CD8-positive, alpha-beta memory T cell (primary cell): ENCODE results near the gene EPB41L4B. TPM values are rescaled to one million over a fixed set of nuclear protein-coding genes. Genes with fewer than 3 reads are reported as not detected.

ENCODE experiments used
- CTCF ChIA-PET: fragments of 350-600 bp; sonication (Branson Sonifier 250); formaldehyde crosslinking; loops from one replicate; lab custom pipeline; 2021; ENCODE audit warnings: antibody characterized with exemption; lab: Charles Lee
- POLR2A ChIA-PET: fragments of 350-600 bp; sonication (Branson Sonifier 250); formaldehyde crosslinking; loops from one replicate; lab custom pipeline; 2021; ENCODE audit warnings: antibody characterized with exemption; lab: Charles Lee
- DNase-seq, 5 donors: peaks; one replicate each; pipeline versions ENCODE4 v3.0.0 to v3.0.0-alpha.2; 2020 to 2022; ENCODE audit warnings: mixed read lengths in 1 of 5
- H3K27ac ChIP-seq: one replicate; pipeline ENCODE4 v1.7.0; 2013; ENCODE audit warnings: low read depth, mild to moderate bottlenecking, low read length, moderate library complexity
- H3K27me3 ChIP-seq: 2 replicates; pipeline ENCODE4 v1.7.0; 2013; ENCODE audit warnings: low read length, mild to moderate bottlenecking; ENCODE audit not compliant: insufficient read depth, poor library complexity, severe bottlenecking
- H3K36me3 ChIP-seq: 2 replicates; pipeline ENCODE4 v1.7.0; 2013; ENCODE audit warnings: mild to moderate bottlenecking, low read length, moderate library complexity; ENCODE audit not compliant: insufficient read depth
- H3K4me1 ChIP-seq: 2 replicates; pipeline ENCODE4 v1.7.0; 2013; ENCODE audit warnings: mild to moderate bottlenecking, low read length, moderate library complexity; ENCODE audit not compliant: insufficient read depth
- H3K4me3 ChIP-seq: 2 replicates; pipeline ENCODE4 v1.7.0; 2013; ENCODE audit warnings: mild to moderate bottlenecking, low read length
- H3K9me3 ChIP-seq: 2 replicates; pipeline ENCODE4 v1.7.0; 2013; ENCODE audit warnings: mild to moderate bottlenecking, low read length
- H3K27ac Mint-ChIP-seq, 8 donors: one replicate each; pipeline ENCODE4 v1.8.0; 2020 to 2021; ENCODE audit warnings: mixed read lengths in 8 of 8, mild to moderate bottlenecking in 6 of 8, inconsistent platforms in 3 of 8, moderate library complexity in 3 of 8
- H3K27me3 Mint-ChIP-seq, 2 donors: one replicate each; pipeline ENCODE4 v1.8.0; 2020 to 2021; ENCODE audit warnings: mixed read lengths in 2 of 2, mild to moderate bottlenecking in 1 of 2, moderate library complexity in 1 of 2
- H3K36me3 Mint-ChIP-seq, 3 donors: one replicate each; pipeline ENCODE4 v1.8.0; 2020 to 2021; ENCODE audit warnings: mixed read lengths in 3 of 3, inconsistent platforms in 1 of 3, mild to moderate bottlenecking in 1 of 3
- H3K4me1 Mint-ChIP-seq, 3 donors: one replicate each; pipeline ENCODE4 v1.8.0; 2020 to 2021; ENCODE audit warnings: mixed read lengths in 3 of 3, inconsistent platforms in 1 of 3, mild to moderate bottlenecking in 1 of 3
- H3K4me3 Mint-ChIP-seq, 7 donors: one replicate each; pipeline ENCODE4 v1.8.0; 2020 to 2021; ENCODE audit warnings: mixed read lengths in 7 of 7, mild to moderate bottlenecking in 6 of 7, moderate library complexity in 4 of 7, inconsistent platforms in 2 of 7
- H3K9me3 Mint-ChIP-seq, 5 donors: one replicate each; pipeline ENCODE4 v1.8.0; 2020 to 2022; ENCODE audit warnings: mixed read lengths in 5 of 5, mild to moderate bottlenecking in 3 of 5, moderate library complexity in 2 of 5, inconsistent platforms in 1 of 5
- polyA plus RNA-seq: library from polyadenylated mRNA; unstranded; fragments of 300-500 nt; fragmentation: Illumina TruSeq; gene quantifications from one replicate; pipeline ENCODE4 v1.2.3, GENCODE V29; 2021
- total RNA-seq, 2 experiments: library from RNA; stranded (reverse); gene quantifications; one replicate each; pipeline ENCODE4 v1.2.3, GENCODE V29; 2021

The EPB41L4B gene
- total and polyA plus RNA-seq, 3 experiments from 2014 or later: 0.35 to 0.44 TPM; not detected in 1

DNA sequence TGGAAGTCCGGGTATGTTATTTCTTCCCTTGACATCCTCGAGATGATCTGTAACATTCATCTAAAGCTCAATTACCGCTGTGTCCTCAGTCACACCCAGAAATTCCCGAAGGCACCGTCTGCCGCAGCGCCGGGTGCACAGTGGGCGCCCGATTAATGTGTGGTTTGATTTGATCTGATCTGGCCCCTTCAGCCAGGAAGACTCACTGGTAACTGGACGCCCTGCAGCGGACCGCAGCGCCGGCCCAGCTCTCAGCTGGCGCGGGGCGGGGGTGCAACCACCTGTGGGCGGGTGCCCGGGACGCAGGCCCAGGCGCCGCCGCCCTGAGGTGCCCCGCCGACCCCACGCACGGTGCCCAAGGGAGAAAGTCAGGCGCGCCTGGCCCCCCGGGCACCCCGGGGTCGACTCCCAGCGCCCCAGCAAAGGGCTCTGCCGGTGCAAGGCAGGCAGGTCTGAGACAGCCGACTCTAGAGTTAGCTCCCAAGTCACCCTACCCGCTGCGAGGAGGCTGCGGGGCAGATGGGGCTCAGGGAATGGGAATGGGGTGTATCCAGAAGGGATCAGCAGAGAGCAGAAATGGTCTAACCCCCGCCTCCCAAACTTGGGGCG, 1.7 kb downstream of the EPB41L4B start:
- ChIA-PET POLR2A (no interaction called here), CTCF (no interaction called here)
- H3K4me1 ChIP-seq: peaks cover 4% of the 10 kb centered on the region
- no peaks in the 10 kb centered on the region for H3K36me3 ChIP-seq
- no peak overlapping the region for H3K27ac Mint-ChIP-seq
- H3K36me3 Mint-ChIP-seq: no peaks in the 10 kb centered on the region
- no peak overlapping the region for H3K27ac ChIP-seq
- DNase-seq: no peak
- H3K27me3 ChIP-seq: peaks cover 13% of the 10 kb centered on the region
- H3K27me3 Mint-ChIP-seq: peaks cover 57 to 77% of the 10 kb centered on the region in 2 donors
- H3K4me3 ChIP-seq: no peak overlapping the region
- peaks cover 0 to 3% (median 0%) of the 10 kb centered on the region in 5 donors for H3K9me3 Mint-ChIP-seq
- no peaks in the 10 kb centered on the region for H3K9me3 ChIP-seq
- H3K4me3 Mint-ChIP-seq: peak overlapping the region; percentile 45 to 85 (median 66)
- H3K4me1 Mint-ChIP-seq: peaks cover 6 to 23% (median 7%) of the 10 kb centered on the region in 3 donors

DNA sequence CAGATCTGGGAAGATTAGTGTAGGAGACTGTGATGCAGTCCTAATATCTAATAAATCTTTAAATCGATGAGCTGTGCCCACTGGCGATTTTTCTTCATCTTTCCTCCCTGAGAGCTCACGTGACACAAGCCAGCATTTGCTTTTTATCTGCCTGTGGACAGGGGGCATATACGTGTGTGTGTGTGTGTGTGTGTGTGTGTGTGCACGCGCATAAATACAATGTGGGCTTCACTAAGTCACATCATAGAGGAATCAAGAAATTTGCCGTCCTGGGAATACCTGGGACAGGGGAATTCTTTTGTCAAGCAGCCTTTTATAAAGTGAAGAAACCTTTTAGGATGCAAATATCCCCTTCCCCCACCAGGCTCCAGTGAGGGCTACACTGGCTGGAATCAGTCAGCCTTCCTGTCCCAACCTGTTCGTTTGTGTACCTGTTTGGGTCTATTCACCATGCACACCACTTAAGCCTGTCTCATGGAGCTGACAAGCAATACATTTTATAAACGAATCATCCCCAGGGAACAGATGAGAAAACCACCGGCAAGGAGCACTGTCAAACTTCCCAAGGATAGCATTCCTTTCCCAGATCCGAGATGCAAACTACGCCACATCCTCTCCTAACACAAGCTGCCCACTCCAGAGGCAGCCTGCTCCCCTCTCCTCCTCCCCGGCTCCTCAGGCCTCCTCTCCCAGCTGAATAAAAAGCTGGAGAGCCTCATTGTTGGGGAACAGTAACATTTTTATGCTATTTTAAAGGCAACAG, 2.7 kb downstream of the EPB41L4B start:
- Mint-ChIP-seq H3K4me1 (peaks cover 6 to 23% (median 7%) of the 10 kb centered on the region in 3 donors), H3K27ac (no peak overlapping the region), H3K4me3 (peak overlapping the region; percentile 27 to 76 (median 57)), H3K27me3 (peaks cover 63 to 79% of the 10 kb centered on the region in 2 donors), H3K9me3 (peaks cover 0 to 3% (median 0%) of the 10 kb centered on the region in 5 donors), H3K36me3 (no peaks in the 10 kb centered on the region)
- Histone ChIP-seq H3K9me3 (no peaks in the 10 kb centered on the region), H3K27ac (no peak overlapping the region), H3K36me3 (no peaks in the 10 kb centered on the region), H3K4me3 (no peak overlapping the region), H3K4me1 (peaks cover 4% of the 10 kb centered on the region), H3K27me3 (peaks cover 13% of the 10 kb centered on the region)
- DNase-seq: no peak
- ChIA-PET CTCF (no interaction called here), POLR2A (no interaction called here)

DNA sequence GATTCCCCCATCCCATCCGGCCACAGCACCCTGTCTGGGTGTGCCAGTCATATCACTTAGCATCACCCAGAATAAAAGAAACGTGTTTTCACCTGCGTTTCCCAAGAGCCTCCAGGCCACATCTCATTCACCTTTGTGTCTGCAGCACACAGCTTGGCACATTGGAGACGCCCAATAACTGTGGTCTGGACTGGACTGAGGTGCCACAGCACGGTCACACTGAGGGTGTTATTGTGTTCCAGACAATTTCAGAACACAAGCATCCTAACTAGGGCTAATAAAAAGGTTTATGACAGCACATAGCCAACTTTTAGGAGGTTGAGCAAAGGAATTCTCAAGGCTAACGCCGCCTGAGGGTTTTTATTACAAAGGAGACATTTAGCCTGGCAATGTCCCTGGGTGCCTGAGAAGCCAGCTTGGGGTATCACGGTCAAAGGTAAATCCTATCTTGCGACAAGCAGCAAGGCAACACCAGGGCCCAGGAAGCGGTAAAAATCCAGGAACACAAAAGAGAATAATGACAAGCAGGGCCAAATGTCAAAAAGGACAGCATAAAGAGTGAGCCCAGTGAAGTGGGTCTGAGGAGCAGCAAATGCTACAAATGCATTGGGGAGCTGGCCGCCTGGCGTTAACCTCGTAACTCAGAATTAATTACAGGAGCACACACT, 3.4 kb downstream of the EPB41L4B start:
- H3K36me3 Mint-ChIP-seq: no peaks in the 10 kb centered on the region
- peak overlapping the region in 3 of 7 donors; percentile 17 to 76 (median 38) for H3K4me3 Mint-ChIP-seq
- Histone ChIP-seq H3K27ac (no peak overlapping the region), H3K27me3 (peaks cover 13% of the 10 kb centered on the region), H3K9me3 (no peaks in the 10 kb centered on the region), H3K4me1 (peaks cover 4% of the 10 kb centered on the region), H3K36me3 (no peaks in the 10 kb centered on the region), H3K4me3 (no peak overlapping the region)
- H3K27ac Mint-ChIP-seq: peak overlapping the region in 1 of 8 donors; percentile 6
- ChIA-PET POLR2A (no interaction called here), CTCF (no interaction called here)
- peaks cover 62 to 73% of the 10 kb centered on the region in 2 donors for H3K27me3 Mint-ChIP-seq
- peaks cover 0 to 3% (median 0%) of the 10 kb centered on the region in 5 donors for H3K9me3 Mint-ChIP-seq
- no peak for DNase-seq
- H3K4me1 Mint-ChIP-seq: peaks cover 6 to 23% (median 7%) of the 10 kb centered on the region in 3 donors

DNA sequence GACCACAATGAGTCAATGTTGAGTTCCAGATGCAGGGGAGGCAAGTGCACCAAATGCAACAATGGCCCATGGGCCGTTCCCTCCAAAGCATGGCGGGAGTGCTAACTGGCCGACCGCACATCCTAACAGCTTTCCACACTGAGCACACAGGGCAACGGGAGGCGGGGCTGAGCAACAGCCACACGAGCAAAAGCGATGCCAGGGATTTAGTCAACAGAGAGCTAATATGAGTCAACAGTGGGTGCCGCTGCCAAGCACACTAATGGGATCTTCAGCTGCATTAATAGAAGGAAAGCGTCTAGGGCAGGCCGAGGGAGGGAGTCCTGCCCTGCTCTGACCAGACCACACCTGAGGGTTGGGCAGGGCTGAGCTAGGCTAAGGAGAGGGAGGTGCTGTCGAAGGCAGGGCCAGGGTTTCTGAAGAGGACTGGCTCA, 4.6 kb downstream of the EPB41L4B start:
- POLR2A ChIA-PET: no interaction called here
- no peak overlapping the region for H3K27ac Mint-ChIP-seq
- Histone ChIP-seq H3K36me3 (no peaks in the 10 kb centered on the region), H3K27me3 (peaks cover 13% of the 10 kb centered on the region), H3K27ac (no peak overlapping the region), H3K4me1 (peaks cover 2% of the 10 kb centered on the region), H3K4me3 (no peak overlapping the region), H3K9me3 (no peaks in the 10 kb centered on the region)
- no peaks in the 10 kb centered on the region for H3K36me3 Mint-ChIP-seq
- H3K4me3 Mint-ChIP-seq: no peak overlapping the region
- peaks cover 5 to 19% (median 10%) of the 10 kb centered on the region in 3 donors for H3K4me1 Mint-ChIP-seq
- CTCF ChIA-PET: no interaction called here
- H3K27me3 Mint-ChIP-seq: peaks cover 52 to 67% of the 10 kb centered on the region in 2 donors
- DNase-seq: no peak
- H3K9me3 Mint-ChIP-seq: peaks cover 0 to 3% (median 0%) of the 10 kb centered on the region in 5 donors

DNA sequence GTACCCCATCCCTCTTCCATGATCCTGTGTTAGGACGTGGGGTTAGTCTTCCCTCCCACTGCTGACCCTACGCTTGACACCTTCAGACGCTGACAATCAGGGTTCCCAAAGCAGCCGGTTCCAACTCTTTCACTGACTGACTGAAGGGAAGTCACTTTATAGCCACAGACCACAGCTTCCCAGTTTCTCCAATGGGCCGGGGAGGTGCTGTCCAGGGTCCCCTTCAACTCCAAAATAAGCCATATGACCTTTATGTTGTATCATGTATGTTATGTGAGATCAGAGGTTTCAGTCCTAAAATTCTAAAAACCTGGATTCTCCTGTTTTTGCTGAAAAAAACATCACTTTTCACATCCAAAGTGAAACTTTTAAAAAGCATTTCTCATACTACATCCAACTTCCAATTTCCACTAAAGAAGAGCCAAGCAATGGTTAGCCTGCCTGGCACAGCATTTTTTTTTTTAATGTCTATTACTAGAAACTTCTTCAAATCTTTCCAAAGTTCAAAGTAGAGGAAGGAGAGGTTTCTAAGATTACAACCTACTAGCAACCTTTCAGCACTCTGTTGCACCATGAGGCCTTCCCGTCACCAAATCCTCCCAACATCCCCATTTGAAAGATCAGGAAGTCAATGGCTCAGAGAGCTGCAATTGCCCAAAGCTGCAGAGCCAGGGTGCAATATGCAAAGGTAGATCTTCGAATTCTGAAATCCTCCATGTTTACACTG, 5.2 kb downstream of the EPB41L4B start:
- Mint-ChIP-seq H3K27me3 (peaks cover 48 to 66% of the 10 kb centered on the region in 2 donors), H3K27ac (peak overlapping the region in 1 of 8 donors; percentile 24), H3K4me1 (peaks cover 2 to 15% (median 6%) of the 10 kb centered on the region in 3 donors), H3K36me3 (no peaks in the 10 kb centered on the region), H3K9me3 (peaks cover 0 to 3% (median 0%) of the 10 kb centered on the region in 5 donors), H3K4me3 (no peak overlapping the region)
- CTCF ChIA-PET: no interaction called here
- H3K4me3 ChIP-seq: no peak overlapping the region
- no peak for DNase-seq
- H3K27me3 ChIP-seq: peaks cover 13% of the 10 kb centered on the region
- H3K27ac ChIP-seq: no peak overlapping the region
- POLR2A ChIA-PET: no interaction called here
- H3K4me1 ChIP-seq: no peaks in the 10 kb centered on the region
- no peaks in the 10 kb centered on the region for H3K9me3 ChIP-seq
- no peaks in the 10 kb centered on the region for H3K36me3 ChIP-seq

DNA sequence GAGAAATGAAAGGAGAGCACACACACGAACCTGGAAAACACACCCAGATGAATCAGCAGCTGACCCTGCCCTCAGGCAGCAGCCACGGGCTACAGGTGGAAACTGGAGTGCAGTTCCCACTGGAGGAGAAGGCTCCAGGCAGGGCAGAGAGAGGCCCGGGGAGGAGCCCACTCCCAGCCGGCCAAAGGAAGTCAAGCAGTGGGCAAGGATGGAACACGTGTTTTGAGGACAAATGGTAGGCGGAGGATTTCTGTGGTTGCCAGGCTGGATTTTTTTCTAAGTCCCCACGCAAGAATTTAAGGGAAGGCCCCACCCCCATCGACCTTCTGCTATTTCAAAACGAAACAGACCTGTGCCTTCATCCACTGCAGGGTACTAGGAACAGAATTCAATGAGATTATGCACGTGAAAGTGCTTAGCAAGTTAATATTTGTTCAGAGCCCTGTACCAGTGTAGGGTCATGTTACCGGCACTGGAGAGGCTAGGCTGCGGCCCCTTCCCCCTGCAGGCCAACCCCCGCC, 6.8 kb downstream of the EPB41L4B start:
- H3K36me3 Mint-ChIP-seq: no peaks in the 10 kb centered on the region
- H3K27ac ChIP-seq: no peak overlapping the region
- ChIA-PET CTCF (no interaction called here), POLR2A (no interaction called here)
- no peak overlapping the region for H3K4me3 Mint-ChIP-seq
- no peaks in the 10 kb centered on the region for H3K36me3 ChIP-seq
- no peaks in the 10 kb centered on the region for H3K4me1 ChIP-seq
- H3K27me3 ChIP-seq: peaks cover 10% of the 10 kb centered on the region
- H3K27me3 Mint-ChIP-seq: peaks cover 48 to 70% of the 10 kb centered on the region in 2 donors
- no peak for DNase-seq
- peaks cover 2 to 8% (median 6%) of the 10 kb centered on the region in 3 donors for H3K4me1 Mint-ChIP-seq
- no peak overlapping the region for H3K4me3 ChIP-seq
- H3K9me3 Mint-ChIP-seq: no peaks in the 10 kb centered on the region
- H3K9me3 ChIP-seq: no peaks in the 10 kb centered on the region
- no peak overlapping the region for H3K27ac Mint-ChIP-seq

DNA sequence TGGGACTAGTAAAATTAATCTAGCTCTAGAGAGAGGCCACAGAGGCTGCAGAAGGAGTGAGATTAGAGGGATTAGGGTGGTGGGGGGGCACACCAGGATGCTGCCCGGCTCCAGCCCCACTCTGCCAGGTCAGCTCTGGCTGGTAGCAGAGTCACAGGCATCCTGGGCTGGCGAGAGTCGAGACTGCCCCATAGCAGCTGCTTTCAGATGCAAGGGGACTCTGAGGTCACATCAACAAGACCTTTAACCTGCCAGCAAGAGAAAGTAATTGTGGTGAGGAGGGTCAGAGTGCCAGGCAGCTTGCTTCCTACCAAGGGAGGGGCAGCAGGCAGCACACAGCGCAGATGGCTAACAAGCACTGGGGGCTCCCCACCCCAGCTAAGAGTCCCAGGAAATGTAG, 7.5 kb downstream of the EPB41L4B start:
- Mint-ChIP-seq H3K9me3 (no peaks in the 10 kb centered on the region), H3K27me3 (peaks cover 45 to 64% of the 10 kb centered on the region in 2 donors), H3K4me1 (peaks cover 0 to 6% (median 2%) of the 10 kb centered on the region in 3 donors), H3K4me3 (no peak overlapping the region), H3K36me3 (no peaks in the 10 kb centered on the region), H3K27ac (no peak overlapping the region)
- H3K4me3 ChIP-seq: no peak overlapping the region
- ChIA-PET CTCF (interaction anchor here (0.5 kb wide), 1 partner anchor 8 kb away, joined by 3 read pairs; no protein-coding TSS in a partner anchor), POLR2A (no interaction called here)
- H3K36me3 ChIP-seq: no peaks in the 10 kb centered on the region
- no peaks in the 10 kb centered on the region for H3K9me3 ChIP-seq
- peaks cover 7% of the 10 kb centered on the region for H3K27me3 ChIP-seq
- DNase-seq: no peak
- H3K4me1 ChIP-seq: no peaks in the 10 kb centered on the region
- no peak overlapping the region for H3K27ac ChIP-seq
